ENCODE data around the gene LRRC4C.

LRRC4C gene

GRCh38 chr11:41459465-41460401 is at the start of gene LRRC4C:
TSS of gene LRRC4C (minus strand) at chr11:41459652.
- no peak for DNase-seq

DNA sequence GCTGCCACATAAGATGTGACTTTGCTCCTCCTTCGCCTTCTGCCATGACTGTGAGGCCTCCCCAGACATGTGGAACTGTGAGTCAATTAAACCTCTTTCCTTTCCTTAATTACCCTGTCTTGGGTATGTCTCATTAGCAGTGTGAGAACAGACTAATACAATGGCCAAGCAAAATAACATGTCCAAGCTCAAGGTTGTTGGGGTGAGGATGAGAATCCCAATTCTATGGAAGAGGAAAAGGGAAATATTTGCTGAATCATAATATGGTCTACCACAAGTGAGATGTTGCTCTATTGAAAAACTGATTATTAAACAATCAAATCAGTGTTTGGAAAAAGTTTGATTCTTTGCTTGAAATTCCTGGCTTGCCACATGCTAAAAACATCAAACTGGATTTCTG is 48.7 kb upstream of the LRRC4C start:
- DNase-seq: no peak

DNA sequence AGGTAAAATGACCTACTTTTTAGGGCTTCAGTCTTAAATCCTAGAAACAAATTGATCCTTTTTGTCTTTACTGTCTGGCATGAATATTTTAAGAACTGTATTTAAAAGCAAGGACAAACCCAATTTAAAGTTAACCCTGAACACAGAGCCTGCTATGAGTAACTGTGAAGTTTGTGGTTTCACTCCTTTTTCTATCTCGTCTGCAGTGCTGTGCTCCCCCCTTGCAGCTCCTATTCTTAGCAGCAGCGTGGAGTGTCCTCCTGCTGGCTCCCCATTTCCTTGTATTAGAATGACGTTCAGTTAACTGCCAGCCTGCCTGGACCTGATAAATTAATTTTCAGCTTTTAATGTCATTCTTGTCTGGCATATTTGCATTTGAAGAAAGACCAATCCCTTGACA is 40.0 kb upstream of the LRRC4C start:
- no peak for DNase-seq

DNA sequence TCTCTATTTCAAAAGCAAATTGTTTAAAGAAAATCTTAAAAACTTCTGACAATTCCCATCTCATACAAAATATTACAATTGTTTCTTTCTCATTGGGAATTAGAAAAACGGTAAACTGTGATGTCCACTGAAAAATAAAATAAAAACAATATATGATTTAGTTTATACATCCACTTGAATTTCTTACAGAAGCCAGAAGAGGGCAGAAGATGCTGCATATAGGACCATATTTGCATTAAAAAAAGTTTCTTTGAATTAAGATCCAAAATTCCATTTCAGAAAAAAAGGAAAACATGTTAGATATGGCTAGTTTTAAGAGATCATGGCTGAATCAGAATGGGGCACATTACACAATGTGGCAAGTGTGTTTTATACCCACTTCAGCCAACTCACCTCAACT is 39.3 kb upstream of the LRRC4C start:
- no peak for DNase-seq

DNA sequence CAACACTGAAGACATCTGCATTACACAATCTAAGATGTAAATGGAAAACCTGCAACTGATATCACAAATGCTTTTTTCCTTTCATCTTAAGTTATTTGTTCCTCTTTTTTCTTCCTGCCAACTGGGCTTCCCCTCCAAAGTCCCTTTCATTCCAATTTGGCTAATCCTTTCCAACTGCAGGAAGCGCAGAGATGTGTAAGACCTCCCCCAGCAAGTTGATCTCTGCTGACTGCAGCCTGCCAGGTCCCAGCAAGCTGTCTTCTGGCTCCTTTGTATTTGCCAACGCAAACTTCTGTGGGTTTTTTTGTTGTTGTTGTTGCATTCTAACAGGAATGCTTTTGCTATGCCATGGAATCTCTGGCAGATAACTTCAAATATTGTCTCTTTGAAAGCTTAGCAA is 38.5 kb upstream of the LRRC4C start:
- no peak for DNase-seq

GRCh38 chr11:41494716-41495115 is 35.3 kb upstream of the LRRC4C start:
- no peak for DNase-seq

- no peak for DNase-seq
Observed at GRCh38 chr11:41486424-41486823, 27.0 kb upstream of the LRRC4C start.

- DNase-seq: no peak
Observed at GRCh38 chr11:41483956-41484355, 24.5 kb upstream of the LRRC4C start.

GRCh38 chr11:41479179-41479578 is 19.7 kb upstream of the LRRC4C start:
- DNase-seq: no peak

GRCh38 chr11:41461057-41461681 is 1.7 kb upstream of the LRRC4C start:
- DNase-seq: no peak

GRCh38 chr11:41458641-41459040 is 811 bp downstream of the LRRC4C start:
- no peak for DNase-seq

GRCh38 chr11:41458154-41458553 is 1.3 kb downstream of the LRRC4C start:
- no peak for DNase-seq

DNA sequence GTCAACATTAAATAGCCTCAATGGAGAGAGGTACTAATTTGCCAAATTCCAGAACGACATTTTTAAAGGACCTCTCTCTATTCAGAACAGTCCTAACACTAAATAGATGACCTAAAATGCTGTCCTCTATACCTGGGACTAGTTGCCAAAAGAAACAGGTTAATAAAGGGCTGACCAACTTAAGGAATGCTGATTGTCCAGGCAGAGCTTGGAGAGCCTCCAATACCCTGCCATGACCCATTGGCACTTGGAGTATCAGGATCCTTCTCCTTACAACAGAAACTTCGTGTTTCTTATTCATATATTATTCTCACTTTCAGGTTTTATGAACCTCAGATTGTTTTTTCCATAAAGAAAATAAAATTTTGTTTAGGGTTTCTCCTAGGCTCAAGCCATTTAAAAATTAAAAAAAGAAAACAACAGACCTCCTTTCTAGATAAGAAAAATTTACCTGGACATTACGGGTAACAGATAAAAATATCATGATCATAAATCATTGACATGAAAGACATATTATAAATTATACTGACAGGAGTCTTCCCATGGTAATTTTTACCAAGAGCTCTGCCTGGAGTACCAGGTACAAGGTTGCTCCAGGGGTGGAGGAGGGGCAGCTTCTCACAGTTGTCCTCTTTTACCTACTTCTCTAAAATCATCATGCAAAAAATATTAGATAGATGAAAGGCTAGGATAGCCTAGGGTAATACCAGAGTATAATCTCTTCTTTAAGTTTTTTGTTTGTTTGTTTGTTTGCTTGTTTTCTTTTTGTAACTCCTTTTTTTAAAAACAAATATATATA is 2.0 kb downstream of the LRRC4C start:
- no peak for DNase-seq

GRCh38 chr11:41456269-41456668 is 3.2 kb downstream of the LRRC4C start:
- DNase-seq: no peak

GRCh38 chr11:41451011-41451410 is 8.4 kb downstream of the LRRC4C start:
- DNase-seq: no peak

DNA sequence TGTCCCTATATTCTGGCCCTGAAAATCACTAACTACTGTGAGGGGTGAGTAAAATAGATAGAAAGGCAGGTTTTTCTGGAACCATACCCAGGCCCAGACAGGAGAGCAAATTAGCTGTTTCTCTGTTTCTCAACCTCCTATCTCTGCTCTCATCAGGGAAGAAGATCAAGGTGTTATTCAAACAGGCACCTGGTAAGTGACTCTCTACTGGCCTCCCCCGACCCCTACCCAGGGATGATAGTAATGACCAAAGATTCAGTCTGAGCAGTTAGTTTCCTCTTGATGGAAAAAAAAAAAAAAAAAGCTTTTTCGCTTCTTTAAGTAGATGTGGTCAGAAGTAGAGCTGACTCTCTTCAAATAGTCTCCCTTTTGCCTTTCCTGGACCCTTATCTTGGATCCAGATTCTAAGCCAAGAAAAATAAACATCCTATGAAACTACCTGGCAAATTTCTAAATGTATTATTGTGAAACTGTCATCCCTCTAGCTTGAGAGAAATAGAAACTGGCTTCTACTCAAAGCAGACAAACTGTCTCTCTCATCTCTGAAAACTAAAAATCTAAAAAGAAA is 9.9 kb downstream of the LRRC4C start:
- no peak for DNase-seq

DNA sequence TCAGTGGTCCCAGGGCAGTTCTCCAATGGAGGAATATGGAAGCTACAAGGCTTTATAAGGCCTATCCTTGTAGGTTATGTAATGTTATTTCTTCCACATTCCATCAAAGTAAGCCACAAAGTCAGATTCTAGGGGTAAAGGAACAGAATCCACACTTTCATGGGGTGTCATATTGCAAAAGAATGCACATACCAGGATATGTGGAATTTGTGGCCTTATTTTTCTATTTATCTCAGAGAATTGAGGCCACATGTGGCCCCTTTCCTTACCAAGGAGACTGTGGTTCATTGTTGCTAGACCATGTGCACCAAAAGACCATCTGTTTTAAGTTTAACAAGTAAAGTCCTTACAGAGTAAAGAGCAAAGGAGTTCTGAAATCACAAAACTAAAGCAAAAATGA is 12.9 kb downstream of the LRRC4C start:
- DNase-seq: no peak

- DNase-seq: no peak
Observed at GRCh38 chr11:41446107-41446506, 13.3 kb downstream of the LRRC4C start.

DNA sequence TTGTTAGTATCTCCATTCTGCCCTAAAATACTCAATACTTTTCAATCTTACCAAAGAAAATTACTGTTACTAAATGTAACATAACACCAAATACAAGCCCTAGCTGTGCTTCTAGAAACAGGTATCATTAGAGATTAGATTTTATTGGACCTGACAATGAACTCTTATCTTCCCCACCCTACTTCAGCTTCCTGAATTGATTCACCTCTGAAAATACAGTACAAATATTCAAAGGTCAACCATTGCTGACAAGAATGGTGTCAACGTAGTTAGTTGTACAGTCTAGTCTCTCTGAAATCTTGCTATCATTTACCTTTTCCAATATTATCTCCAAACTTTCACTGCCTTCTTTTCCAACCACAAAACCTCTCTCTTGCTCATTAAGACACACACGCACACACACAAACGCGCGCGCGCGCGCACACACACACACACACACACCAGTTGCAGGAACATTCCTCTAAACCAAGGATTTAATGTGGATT is 22.4 kb downstream of the LRRC4C start:
- no peak for DNase-seq

DNA sequence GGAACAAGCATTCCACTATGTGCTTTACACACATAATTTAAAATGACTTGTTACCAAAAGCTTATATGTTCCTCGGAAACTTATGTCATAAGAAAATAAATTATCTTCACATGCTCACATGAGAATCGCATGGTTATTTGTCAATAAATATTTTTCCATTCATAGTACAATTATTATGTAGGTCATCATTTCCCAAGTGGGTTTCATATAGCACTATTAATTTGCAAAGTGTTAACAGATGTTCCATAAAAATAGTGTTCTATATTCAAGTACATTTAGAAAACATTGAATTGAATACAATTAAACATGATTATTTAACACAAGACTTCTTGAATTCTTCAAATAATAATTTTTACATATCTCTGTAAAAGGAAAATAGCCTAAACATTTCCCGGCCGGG is 23.9 kb downstream of the LRRC4C start:
- no peak for DNase-seq

DNA sequence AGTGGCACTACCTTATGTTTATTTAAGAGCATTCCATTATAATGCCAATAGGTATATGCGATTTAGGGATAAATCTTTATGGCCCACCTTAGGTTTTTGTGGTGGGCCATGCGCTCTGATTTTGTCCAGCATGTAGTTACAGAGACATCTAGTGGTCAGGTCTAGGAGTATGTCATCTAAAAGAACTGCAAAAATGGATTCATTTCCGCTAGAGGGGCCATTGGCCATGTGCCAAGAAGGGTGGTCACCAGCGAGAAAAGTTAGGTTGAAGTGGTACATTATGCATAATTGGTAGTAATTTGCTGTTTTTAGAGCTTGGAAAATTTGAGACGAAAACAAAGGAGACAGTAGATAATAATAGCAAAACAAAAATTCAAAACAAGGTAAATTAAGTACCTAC is 27.7 kb downstream of the LRRC4C start:
- DNase-seq: no peak

DNA sequence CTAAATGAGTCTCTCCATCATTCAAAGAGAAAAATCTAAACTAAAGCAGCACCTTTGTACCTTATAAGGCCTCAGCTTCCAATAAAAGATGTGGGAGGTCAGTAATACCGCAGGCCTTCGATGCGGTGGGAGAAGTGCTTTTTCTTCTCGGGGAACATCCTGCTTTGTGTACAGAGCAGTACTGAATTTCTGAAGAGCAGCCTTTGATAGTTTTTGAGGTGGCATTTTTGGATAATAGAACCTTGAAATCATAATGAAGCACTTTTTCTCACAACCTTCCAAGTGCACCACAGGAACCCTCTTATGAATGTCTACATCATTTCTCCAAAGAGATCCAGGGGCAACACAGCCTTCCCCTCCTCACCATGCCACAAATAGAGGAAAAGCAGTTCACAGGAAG is 39.6 kb downstream of the LRRC4C start:
- no peak for DNase-seq
